HG03045 (cell line): ENCODE results near the gene RTP5.

Experiments used
- ATAC-seq: cut with Tn5 transposase; IDR thresholded peaks from one replicate; pipeline ENCODE4 v1.9.1; 2021; ENCODE audit warnings: mild to moderate bottlenecking, moderate library complexity; ENCODE audit not compliant: unreplicated experiment

RTP5 gene

DNA sequence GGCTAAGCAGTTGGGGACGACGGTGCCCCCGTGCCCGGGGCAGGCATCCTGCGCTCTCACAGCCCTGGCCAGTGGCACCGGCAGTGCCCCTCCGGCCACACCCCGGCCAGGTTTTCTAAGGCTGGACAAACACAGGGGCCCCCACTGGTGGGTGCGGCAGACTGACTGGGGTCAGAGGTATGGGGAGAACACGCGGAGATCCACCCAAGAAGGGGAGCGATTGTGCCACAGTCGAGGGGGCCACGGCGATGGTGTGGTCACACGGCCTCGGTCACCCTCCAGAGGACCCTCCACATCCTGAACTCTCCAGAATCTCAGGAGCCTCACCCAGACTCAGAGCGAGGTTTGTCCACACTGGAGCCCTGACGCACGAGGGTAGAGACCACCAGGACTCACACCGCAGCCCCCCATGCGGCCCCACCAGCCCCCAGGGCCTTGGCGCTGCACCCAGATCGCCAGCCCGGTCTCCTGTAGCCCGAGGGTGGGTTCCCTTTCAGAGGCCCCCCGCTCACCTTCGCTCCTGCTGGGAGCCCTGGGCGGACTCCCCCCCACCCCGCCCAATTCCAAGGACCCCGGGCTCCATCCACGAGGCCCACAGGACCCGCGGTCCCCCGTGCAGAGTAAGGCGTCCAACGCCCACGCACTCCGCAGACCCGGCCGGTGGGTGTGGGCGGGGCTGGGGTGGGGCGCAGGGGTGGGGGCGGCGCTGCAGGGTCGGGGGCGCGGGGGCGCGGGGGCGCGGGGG lies 26.0 kb upstream of the RTP5 start:
- no peak for ATAC-seq

DNA sequence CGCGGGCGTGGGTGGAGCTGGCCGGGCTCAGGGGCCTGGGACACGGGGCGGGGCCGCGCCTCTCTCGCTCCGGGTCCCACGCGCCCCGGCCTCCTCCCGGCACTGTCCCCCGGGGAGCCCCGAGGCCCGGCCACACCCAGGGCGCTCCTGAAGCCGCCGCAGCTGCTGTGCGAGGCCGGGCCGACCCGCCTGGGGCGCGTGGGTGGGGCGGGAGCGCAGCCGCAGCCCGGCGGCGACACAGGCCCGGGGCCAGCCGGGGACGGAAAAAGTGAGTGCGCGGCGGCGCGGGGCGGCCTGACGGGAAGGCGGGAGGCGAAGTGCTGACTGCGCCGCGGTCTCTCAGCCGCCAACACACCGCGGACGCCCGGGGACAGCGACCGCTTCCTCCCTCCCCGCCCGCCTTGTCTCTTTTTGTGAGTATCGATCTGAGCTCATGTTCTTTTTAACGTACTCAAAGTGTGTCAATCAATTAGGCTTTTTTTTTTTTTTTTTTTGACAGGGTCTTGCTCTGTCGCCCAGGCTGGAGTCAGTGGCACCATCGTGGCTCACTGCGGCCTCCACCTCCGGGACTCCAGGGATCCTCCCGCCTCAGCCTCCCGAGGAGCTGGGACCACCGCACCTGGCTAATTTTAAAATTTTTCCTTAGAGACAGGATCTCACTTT lies 25.3 kb upstream of the RTP5 start:
- peak; percentile 75 for ATAC-seq

DNA sequence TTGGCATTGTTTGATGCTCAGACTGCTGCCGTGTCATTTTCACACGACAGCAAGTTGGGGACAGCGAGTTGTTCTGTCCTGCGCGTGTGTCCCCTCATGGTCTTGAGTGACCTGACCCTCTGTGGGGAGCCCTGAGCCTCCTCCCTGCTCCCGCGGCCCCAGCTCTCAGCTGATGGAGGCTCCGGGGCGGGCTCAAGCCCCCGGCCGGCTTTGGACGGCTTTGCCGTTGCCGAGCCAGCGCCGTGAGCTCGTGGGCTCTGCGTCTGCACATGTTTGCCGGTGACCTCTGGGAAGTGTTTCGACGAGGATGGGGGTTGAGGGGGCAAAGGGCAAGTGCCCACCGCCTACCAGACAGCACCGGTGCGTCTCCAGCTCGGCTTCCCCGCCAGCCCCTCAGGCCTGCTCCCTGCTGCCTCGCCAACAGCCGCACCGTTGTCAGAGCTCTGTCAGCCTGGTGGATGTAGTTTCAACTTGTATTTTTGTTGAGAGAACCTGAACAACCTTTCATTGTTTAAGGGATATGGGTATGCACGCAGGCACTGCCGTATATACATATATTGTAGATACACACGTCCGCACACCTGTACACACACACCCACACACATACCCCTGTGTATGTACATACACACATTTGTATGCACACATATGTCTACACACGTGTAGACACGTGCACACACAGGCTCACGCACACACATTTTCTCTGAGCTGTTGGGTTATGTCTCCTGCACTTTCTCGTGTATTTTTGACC lies 24.5 kb upstream of the RTP5 start:
- ATAC-seq, result no peak

DNA sequence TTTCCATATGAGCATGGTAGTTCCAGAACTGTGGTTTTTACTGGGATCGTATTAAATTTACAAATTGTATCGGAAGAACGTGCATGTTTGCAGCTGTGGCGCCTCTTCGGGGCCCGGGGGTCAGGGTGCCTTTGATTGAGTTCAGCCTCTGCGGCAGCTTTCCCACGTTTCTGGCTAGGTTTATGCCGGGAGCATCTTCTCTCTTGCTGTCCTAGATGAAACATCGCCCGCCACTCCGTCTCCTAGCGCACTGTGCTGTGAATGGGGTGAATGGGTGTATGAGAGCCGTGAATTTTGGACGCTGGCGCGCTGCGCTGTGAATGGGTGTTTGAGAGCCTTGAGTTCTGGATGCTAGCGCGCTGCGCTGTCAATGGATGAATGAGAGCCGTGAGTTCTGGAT lies 23.1 kb upstream of the RTP5 start:
- no peak for ATAC-seq

DNA sequence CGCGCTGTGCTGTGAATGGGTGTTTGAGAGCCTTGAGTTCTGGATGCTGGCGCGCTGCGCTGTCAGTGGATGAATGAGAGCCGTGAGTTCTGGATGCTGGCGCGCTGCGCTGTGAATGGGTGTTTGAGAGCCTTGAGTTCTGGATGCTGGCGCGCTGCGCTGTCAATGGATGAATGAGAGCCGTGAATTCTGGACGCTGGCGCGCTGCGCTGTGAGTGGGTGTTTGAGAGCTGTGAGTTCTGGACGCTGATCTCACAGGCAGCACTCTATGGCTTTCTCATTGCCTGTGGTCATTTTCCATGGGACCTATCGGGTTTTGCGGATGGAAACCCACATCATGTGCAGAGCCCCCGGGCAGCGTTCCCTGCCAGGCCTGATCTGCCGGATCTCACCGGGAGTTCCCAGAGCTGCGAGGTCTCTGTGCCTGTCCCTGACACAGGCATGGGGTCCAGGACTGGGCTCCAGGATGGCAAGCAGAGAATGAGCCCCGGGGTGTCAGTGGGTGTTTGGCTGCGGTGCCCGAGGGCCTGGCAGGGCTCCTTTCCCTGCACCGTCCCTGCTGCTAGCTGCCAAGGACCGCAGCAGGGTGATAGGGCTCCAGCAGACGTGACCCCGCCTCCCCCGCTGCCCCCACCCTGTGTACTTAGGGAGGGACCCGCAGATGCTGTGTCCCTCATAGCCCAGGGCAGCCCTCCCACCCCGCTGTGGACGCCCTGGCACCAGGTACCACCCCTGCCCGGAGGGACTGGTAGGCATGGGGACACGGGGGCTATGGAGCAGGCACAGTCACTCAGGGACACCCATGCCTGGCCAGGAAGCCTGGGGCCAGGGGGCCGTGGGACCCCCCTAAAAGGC lies 20.5 kb upstream of the RTP5 start:
- ATAC-seq, result no peak

DNA sequence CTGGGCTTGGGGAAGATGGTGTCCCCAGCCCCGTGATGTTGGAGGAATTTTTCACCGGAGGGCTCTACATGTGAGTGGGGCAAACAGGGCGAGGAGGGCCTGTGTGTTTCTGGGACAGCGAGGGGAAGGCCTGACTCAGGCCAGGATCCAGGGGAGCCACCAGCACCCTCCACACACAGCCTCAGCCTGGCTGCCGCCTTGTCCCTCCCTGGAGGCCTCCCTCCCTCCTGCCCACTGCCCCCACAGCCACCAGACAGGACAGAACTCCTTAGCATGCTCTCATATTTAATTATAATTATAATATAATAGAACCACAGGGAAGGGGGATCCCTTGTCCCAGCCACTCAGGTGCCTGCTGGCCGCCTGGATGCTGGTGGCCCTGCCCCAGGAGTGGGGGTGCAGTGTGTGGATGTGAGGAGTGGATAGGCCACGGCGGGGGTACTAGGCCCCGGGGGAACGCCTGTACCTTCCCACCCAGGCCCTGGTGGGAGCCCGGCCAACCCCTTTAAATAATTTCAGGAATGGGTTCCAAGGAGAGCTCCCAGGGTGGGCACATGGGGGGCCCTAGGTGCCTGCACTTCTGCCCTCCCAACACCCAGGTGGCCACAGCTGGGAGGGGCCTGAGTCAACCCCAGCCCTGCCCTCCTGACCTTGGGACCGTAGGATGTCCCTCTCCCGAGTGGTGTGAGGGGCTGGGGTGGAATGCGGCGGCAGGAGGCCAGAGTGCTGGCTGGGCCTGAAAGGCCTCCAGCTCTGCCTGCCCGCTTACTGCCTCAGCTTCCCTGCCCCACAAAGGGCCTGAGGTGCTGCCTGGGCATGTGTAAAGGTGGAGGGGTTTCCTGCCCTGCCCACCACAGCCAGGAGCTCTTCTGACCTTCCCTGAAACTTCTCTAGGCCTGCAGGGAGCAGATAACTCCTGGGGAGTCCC lies 19.6 kb upstream of the RTP5 start:
- no peak for ATAC-seq

DNA sequence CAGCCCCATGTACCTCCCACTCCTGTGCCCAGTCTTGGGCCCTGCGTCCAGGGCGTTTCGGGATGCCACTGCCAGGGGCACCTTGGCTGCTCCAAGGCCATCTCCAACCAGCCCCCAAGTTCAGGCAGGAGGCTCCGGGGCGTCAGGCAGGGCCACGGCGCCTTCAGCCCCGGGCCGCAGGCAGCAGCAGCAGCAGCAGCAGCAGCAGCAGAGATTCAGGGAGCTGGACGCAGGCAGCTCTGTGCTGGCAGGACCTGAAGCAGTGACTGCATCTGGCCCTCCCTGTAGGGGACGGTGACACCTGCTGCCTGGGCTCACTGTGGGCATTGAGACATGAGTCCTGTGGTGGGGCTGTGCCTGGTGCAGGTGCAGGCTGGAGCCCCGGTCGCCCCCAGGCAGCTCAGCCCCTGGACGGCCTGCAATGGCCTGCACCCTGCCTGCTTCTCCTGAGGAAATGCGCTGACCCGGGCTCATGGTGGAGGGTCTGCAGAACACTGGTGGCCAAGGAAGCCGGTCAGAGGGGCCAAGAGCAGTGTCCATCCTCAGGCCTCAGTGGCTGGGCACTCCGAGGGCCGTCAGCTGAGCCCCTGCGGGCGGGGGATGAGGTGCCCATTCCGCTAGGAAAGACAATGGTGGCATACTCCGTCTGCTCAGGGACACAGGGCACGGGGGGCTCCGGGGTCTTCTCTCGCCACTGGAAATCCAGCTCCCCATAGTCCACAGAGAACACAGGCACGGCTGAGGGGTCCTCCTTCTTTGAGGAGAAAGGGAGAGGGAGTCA lies 18.8 kb upstream of the RTP5 start:
- no peak for ATAC-seq

DNA sequence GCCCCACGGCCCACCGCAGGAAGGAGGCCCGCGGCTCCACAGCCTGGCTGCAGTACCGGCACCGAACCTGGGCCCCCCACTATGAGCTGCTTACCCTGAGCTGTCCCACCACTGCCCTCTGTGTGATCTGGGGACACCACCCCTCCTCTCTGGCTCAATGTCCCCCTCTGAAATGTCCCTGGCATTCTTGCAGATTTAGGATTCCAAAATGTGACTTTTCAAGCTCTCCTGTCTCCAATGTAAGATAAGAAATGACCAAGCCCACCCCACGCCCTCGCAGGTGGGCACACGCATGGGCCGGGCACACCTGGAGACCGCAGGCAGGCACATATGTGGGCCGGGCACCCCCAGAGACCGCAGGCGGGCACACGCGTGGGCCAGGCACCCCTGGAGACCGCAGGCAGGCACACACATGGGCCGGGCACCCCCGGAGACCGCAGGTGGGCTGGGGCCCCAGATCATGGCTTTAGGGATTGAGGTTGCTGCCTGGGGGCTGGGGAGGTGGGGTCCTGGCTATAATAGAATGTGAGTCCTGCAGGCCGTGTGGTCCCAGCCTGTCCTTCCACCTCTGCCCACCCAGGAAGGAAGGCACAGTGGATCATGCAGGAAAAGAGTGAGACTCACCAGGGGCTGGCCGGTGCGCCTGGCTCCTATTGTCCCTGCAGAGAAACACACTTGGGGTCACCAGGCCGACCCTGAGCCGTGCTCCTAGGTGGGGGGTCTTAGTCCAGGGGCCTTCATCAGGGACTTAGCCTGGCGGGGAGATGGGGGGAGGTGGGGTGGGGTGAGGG lies 18.0 kb upstream of the RTP5 start:
- ATAC-seq, result no peak

DNA sequence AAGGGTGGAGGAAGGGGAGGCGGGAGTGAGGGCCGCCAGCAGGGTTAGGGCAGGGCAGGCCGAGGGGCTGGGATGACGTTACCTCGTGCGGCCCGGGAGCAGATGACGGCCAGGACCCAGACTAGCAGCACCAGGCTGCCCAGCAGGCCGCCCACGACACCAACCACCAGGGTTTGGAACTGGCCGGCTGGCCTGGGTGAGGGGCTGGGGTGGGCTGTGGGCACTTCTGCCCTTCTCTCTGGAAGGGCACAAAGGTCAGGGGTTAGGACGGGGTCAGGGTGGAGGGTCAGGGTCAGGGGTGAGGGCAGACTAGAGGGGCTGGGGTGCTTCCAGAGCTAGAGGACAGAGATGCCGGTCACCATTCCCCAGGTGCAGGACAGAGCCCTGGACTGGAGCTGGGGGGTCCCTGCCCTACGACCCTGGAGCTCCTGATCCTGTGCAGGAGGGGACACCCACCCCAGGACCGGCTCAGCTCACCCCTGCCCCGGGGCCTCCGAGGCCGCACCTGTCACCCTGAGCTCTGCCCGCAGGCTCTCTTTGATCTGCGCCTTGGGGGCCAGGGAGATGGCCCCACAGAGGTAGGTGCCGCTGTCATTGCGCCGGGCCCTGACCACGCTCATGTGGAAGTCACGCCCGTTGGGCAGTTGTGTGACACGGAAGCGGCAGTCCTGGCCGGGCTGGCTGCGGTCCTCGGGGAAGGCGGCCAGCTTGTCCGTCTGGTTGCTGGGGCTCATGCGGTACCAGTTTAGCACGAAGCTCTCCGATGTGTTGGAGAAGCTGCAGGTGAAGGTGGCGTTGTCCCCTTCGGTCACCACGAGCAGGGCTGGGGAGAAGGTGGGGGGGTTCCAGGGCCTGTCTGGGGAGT lies 17.2 kb upstream of the RTP5 start:
- ATAC-seq, result no peak

DNA sequence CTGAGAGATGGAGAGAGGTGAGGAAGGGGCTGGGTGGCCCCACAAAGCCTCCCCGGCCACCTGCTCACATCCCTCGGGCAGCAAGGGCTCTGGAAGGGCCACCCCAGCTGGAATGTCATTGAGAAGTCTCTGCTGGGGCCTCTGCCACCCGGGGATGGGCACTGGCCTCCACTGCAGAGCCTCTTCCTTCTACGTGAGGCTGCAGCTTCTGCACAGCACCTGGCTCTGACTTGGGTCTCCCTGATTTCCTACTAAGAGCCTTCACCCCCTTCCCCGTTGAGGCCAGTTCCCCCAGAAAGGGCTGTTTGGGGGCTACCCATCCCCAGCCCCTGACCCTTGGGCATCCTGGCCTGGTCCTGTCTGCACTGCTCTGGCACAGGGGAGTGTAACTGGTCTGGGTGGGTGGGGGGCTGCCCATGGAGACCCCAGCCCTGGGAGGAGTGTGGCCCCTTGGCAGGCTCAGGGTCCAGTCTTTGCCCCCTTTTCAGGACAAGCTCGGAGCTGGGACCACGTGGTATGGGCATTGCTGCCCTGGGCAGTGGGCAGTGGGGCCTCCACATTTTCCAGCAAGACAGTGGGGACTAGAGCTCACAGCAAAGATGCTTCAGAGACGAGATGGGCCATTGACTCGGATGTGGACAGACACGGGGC lies 16.4 kb upstream of the RTP5 start:
- no peak for ATAC-seq

DNA sequence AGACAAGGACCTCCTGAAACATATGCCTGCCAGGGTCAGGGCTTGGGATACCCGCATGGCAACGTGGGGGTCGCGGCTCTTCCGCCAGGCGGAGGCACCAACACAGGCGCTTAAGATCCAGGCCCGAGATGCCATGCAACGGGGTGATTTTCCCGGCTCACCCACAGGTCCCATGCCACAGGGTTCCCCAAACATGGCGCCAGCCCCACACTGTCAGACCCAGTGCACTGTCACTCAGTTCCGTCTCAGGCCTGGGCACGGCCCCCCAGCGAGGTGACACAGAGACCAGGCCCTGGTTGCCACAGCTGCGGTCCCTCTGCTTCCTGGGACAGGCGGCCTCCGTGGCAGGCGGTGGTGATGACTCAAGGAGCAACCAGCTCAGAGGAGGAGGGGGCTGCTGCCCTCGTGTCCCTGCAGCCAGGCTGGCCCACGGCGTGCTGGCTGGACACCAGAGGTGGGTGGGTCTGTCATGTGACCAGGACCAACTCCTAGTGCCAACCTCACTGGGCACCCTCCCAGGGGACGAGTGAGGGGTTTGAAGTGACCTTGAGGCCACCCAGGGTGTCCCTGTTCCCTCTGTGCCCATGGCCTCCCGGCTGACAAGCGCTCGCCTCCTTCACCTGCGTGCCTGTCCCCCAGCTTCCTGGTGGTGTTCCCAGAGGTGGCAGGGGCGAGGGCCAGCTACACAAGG lies 15.7 kb upstream of the RTP5 start:
- ATAC-seq, result no peak

DNA sequence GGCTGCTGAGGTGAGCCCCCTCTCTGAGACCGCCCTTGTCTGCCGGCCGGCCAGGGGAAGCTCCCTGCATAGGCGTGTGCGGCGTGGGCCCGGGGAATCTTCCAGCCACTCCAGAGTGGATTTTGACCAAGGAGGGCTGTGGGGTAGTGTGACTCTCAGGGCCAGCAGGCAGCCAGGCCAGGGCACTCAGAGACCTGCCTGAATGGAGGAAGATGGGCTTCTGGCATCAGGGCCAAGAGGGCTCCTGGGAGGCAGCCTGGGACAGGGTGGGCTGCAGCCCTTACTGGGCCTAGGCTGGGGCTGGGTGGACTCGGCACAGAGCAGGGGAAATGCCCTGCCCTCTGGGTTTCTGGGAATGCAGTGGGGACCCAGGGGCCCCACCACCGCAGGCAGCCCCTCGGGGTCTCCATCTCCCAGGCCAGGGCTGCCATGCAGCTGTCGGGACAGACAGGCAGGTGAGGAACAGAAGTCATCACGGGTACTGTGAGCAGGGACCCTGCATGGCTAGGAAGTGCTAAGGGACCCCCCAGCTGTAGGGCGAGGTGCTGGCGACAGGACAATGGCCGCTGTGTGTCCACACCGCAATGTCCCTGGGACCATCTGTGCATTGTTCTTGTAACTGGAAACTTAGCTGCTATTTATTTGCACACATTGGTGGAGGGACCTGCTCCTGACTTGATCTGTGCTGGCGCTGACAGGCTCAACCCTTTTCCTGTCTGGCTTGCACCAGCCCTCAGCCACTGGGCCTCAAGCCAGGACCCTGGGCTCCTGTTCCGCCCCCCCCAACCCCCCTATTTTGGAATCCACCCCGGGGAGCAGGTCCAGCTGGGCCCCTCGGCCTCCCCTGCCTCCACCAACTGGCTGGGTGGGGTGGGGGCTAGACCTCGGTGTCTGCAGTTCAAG lies 14.9 kb upstream of the RTP5 start:
- no peak for ATAC-seq

DNA sequence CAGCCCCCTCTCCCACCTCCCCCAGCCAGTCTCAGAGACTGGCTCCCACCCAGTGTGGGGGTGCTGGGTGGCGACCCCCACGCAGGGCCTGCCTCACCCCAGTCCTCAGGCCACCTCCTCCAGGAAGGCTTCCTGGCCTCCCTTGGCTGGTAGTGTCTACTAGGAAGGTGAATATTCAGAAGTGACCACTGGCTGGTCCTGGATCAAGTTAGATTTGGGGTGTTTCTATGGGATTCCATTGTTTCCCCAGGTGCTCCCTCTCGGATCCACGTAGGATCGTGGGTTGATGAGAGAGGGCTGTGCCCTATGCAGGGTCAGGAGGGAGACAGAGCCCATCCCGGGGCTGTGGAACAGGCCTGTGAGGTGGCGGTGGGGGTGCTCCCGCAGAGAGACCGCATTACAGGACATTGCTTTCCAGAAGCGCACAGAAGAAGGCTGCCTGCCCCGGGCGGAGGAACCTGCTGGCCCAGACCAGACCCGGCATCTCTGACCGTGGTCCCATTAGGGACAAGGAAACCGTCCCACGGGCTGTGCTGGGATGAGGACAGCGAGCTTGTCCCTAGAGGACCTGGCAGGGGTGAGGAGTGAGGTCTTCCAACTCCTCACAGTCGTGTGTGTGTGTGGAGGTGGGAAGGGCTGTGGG lies 14.2 kb upstream of the RTP5 start:
- no peak for ATAC-seq

DNA sequence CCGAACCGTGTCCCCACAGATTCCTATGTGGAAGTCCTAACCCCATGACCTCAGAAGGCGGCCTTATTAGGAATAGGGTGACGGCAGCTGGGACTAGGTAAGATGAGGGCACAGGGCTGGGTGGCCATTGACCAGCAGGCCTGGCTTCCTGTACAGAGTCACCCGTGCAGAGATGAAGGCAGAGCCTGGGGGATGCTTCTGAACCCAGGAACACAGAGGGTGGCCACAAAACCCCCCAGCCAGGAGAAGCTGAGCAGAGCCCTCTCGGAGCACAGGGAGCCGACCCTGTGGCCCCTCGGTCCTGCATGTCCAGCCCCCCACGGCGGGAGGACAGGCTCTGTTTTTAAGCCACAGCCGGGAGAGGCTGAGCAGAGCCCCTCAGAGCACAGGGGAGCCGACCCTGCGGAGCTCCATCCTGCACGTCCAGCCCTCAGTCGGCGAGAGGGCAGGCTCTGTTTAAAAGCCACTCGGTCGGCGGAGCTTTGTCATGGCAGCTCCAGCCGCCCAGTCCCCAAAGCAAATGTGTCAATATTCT lies 13.6 kb upstream of the RTP5 start:
- no peak for ATAC-seq
